ENCODE data around the gene RASA2. TPM values are rescaled to one million over a fixed set of nuclear protein-coding genes. Genes with fewer than 3 reads are reported as not detected.

RASA2 gene
- total and polyA plus RNA-seq, 8 donors, result 3.2 to 10.7 (median 5.7) TPM

- Histone ChIP-seq H3K27me3 (no peaks in the 10 kb centered on the region), H3K4me3 (no peak overlapping the region), H3K27ac (no peak overlapping the region), H3K9me3 (no peaks in the 10 kb centered on the region), H3K36me3 (no peaks in the 10 kb centered on the region), H3K4me1 (no peaks in the 10 kb centered on the region)
- WGBS, 2 donors, result 81 to 89% methylated on average over 5 of the region's 5 CpGs
- intact Hi-C loops (cut with DNase I), result no loop called here
- DNase-seq, result no peak
- ATAC-seq, result no peak
- FAIRE-seq, result no peak
- TF ChIP-seq, protein P1, sequence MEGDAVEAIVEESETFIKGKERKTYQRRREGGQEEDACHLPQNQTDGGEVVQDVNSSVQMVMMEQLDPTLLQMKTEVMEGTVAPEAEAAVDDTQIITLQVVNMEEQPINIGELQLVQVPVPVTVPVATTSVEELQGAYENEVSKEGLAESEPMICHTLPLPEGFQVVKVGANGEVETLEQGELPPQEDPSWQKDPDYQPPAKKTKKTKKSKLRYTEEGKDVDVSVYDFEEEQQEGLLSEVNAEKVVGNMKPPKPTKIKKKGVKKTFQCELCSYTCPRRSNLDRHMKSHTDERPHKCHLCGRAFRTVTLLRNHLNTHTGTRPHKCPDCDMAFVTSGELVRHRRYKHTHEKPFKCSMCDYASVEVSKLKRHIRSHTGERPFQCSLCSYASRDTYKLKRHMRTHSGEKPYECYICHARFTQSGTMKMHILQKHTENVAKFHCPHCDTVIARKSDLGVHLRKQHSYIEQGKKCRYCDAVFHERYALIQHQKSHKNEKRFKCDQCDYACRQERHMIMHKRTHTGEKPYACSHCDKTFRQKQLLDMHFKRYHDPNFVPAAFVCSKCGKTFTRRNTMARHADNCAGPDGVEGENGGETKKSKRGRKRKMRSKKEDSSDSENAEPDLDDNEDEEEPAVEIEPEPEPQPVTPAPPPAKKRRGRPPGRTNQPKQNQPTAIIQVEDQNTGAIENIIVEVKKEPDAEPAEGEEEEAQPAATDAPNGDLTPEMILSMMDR (IDR thresholded peaks at IDR 0.05), result no peak
Observed at GRCh38 chr3:141482245-141482922, 4.4 kb upstream of the RASA2 start.

DNA sequence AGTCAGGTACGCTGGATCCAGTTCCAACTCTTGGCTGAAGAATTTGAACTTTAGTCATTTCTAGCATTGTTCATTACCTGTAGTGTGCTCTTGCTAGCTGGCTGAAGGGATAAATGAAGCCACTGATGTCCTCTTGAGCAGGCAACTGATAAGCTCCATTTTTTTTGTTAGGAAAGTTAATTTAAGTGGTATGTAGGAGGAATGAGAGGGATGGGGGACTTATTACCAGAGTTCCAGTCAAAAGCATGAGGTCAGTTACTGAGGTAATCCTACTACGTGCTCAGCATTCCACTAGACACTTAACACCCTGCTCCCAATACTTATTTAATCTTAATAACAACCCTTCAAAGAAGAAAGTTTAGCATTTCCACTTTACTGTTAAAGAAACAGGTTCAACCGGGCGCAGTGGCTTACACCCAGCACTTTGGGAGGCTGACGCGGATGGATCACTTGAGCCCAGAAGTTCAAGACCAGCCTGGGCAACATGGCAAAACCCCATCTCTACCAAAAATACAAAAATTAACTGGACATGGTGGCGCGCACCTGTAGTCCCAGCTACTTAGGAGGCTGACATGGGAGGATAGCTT is 2.0 kb upstream of the RASA2 start:
- no peak for ATAC-seq
- Histone ChIP-seq H3K27me3 (no peaks in the 10 kb centered on the region), H3K27ac (peak overlapping the region in 1 of 4 donors; percentile 81), H3K4me3 (no peak overlapping the region), H3K9me3 (no peaks in the 10 kb centered on the region), H3K36me3 (no peaks in the 10 kb centered on the region), H3K4me1 (peaks cover 0 to 7% (median 0%) of the 10 kb centered on the region in 3 donors)
- TF ChIP-seq, protein P1 (IDR thresholded peaks at IDR 0.05), result no peak
- 84 to 90% methylated on average over 8 of the region's 8 CpGs for WGBS, 2 donors
- FAIRE-seq, result no peak
- intact Hi-C loops (cut with DNase I), result no loop called here
- no peak for DNase-seq

GRCh38 chr3:141485641-141486495 is 959 bp upstream of the RASA2 start:
- ATAC-seq (peak in 2 of 4 donors; percentile 29 to 63), DNase-seq (peak in 1 of 6 donors; percentile 23), FAIRE-seq (no peak)
- Histone ChIP-seq H3K27ac (peak overlapping the region; percentile 24 to 81 (median 61)), H3K4me3 (peak overlapping the region in 2 of 4 donors; percentile 77 to 90), H3K9me3 (no peaks in the 10 kb centered on the region), H3K27me3 (no peaks in the 10 kb centered on the region), H3K4me1 (peaks cover 0 to 7% (median 0%) of the 10 kb centered on the region in 3 donors), H3K36me3 (no peaks in the 10 kb centered on the region)
- TF ChIP-seq, protein P1 (IDR thresholded peaks at IDR 0.05), result no peak
- WGBS, 2 donors, result 45 to 47% methylated on average over 10 of the region's 10 CpGs
- intact Hi-C loops (cut with DNase I), result no loop called here

GRCh38 chr3:141486496-141486745 is 406 bp upstream of the RASA2 start:
- peaks cover 0 to 7% (median 0%) of the 10 kb centered on the region in 3 donors for H3K4me1 ChIP-seq
- no peaks in the 10 kb centered on the region for H3K36me3 ChIP-seq
- FAIRE-seq (no peak), DNase-seq (no peak), ATAC-seq (peak in 2 of 4 donors; percentile 1 to 3)
- 0% methylated on average over 4 of the region's 4 CpGs for WGBS, 2 donors
- H3K27me3 ChIP-seq, result no peaks in the 10 kb centered on the region
- H3K4me3 ChIP-seq, result peak overlapping the region in 2 of 4 donors; percentile 77 to 90
- H3K27ac ChIP-seq, result peak overlapping the region in 3 of 4 donors; percentile 3 to 81 (median 74)
- TF ChIP-seq, protein P1 (IDR thresholded peaks at IDR 0.05), result no peak
- H3K9me3 ChIP-seq, result no peaks in the 10 kb centered on the region
- intact Hi-C loops (cut with DNase I), result no loop called here
